AG09309 (cell line): ENCODE measurements around the gene ADRA2B.

Experiments
- DNase-seq: peaks from one replicate; pipeline ENCODE4 v3.0.0-alpha.2; 2010; ENCODE audit warnings: low read depth
- H3K4me3 ChIP-seq: 2 replicates; pipeline ENCODE4 v1.5.1; 2011; ENCODE audit warnings: mild to moderate bottlenecking, low read depth, low read length, moderate library complexity; ENCODE audit not compliant: control insufficient read depth
- CTCF ChIP-seq: IDR thresholded peaks from 2 replicates; pipeline ENCODE4 v1.5.1; 2011; ENCODE audit warnings: mild to moderate bottlenecking, low read depth, low read length, inconsistent platforms; ENCODE audit not compliant: insufficient read depth, control insufficient read depth; ENCODE audit errors: missing control alignments

ADRA2B gene

GRCh38 chr2:96104487-96104861, 11.9 kb downstream of the ADRA2B start:
- DNase-seq, result no peak
- H3K4me3 ChIP-seq, result no peak overlapping the region
- no peak for TF ChIP-seq CTCF

- TF ChIP-seq CTCF, result no peak
- no peak overlapping the region for H3K4me3 ChIP-seq
- no peak for DNase-seq
These were observed 12.4 kb downstream of the ADRA2B start for GRCh38 chr2:96103761-96104486.

- no peak for DNase-seq
- no peak overlapping the region for H3K4me3 ChIP-seq
- TF ChIP-seq CTCF, result no peak
These were observed 13.2 kb downstream of the ADRA2B start for GRCh38 chr2:96103187-96103601.

GRCh38 chr2:96102596-96103186, 13.7 kb downstream of the ADRA2B start:
- no peak for DNase-seq
- H3K4me3 ChIP-seq, result no peak overlapping the region
- TF ChIP-seq CTCF, result no peak

GRCh38 chr2:96100893-96101304, 15.5 kb downstream of the ADRA2B start:
- no peak for TF ChIP-seq CTCF
- H3K4me3 ChIP-seq, result no peak overlapping the region
- DNase-seq, result no peak

GRCh38 chr2:96099861-96100798, 16.2 kb downstream of the ADRA2B start:
- H3K4me3 ChIP-seq, result no peak overlapping the region
- no peak for TF ChIP-seq CTCF
- DNase-seq, result no peak
